ENCODE results near the gene USP5.
"Not testable (repeated sequence)": the region's sequence is repeated elsewhere in the genome, so short reads cannot be mapped to it uniquely, and the experiment has no call there.

DNA sequence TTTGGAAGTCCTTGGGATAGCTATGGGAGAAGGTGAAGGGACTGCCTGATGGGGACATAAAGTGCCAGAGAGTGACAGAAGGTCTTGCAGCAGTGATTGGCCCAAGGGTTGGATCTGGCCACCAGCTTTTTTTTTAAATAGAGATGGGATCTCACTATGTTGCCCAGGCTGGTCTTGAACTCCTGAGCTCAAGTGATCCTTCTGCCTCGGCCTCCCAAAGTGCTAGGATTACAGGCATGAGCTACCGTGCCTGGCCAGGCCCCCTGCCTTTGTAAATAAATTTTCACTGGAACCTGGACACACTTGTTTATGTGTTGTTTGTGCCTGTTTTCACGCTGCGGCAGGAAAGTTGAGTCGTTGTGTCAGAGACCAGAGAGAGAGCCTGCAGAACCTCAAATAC lies 13.4 kb downstream of the USP5 start:
- TF ChIP-seq, protein P1, sequence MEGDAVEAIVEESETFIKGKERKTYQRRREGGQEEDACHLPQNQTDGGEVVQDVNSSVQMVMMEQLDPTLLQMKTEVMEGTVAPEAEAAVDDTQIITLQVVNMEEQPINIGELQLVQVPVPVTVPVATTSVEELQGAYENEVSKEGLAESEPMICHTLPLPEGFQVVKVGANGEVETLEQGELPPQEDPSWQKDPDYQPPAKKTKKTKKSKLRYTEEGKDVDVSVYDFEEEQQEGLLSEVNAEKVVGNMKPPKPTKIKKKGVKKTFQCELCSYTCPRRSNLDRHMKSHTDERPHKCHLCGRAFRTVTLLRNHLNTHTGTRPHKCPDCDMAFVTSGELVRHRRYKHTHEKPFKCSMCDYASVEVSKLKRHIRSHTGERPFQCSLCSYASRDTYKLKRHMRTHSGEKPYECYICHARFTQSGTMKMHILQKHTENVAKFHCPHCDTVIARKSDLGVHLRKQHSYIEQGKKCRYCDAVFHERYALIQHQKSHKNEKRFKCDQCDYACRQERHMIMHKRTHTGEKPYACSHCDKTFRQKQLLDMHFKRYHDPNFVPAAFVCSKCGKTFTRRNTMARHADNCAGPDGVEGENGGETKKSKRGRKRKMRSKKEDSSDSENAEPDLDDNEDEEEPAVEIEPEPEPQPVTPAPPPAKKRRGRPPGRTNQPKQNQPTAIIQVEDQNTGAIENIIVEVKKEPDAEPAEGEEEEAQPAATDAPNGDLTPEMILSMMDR (IDR thresholded peaks at IDR 0.05) = not testable (repeated sequence)
- TF ChIP-seq POLR2A (IDR thresholded peaks at IDR 0.05) = not testable (repeated sequence)

All from testis (tissue), 2 donors.